Activated T-helper 1 cell treated with anti-CD3 and anti-CD28 coated beads, Interleukin-12 subunit alpha, Interleukin-12 subunit beta, Interleukin-2, Interleukin-4 antibody, amounts not matched to agents 30 ng/mL and 10 ng/mL and 1 ng/mL, durations not matched to agents 14 hours and 24 hours and 36 hours (primary cell): ENCODE data around the gene HOXA1. TPM values are rescaled to one million over a fixed set of nuclear protein-coding genes. Genes with fewer than 3 reads are reported as not detected.

Experiments used
- DNase-seq: peaks from one replicate; pipeline ENCODE4 v3.0.0; 2021; ENCODE audit warnings: low spot score
- H3K27ac Mint-ChIP-seq: one replicate; pipeline ENCODE4 v1.8.0; 2021; ENCODE audit warnings: mild to moderate bottlenecking, mixed read lengths
- H3K27me3 Mint-ChIP-seq: one replicate; pipeline ENCODE4 v1.8.0; 2022; ENCODE audit warnings: mild to moderate bottlenecking, moderate library complexity, mixed read lengths; ENCODE audit not compliant: insufficient read depth
- H3K36me3 Mint-ChIP-seq: one replicate; pipeline ENCODE4 v1.8.0; 2021; ENCODE audit warnings: low read depth, mixed read lengths
- H3K4me1 Mint-ChIP-seq: one replicate; pipeline ENCODE4 v1.8.0; 2021; ENCODE audit warnings: low read depth, mixed read lengths
- H3K4me3 Mint-ChIP-seq: one replicate; pipeline ENCODE4 v1.8.0; 2021; ENCODE audit warnings: mild to moderate bottlenecking, moderate library complexity, mixed read lengths
- H3K9me3 Mint-ChIP-seq: one replicate; pipeline ENCODE4 v1.8.0; 2021; ENCODE audit warnings: mixed read lengths
- intact Hi-C: fragments of 100-400 bp; cut with micrococcal nuclease; formaldehyde crosslinking; loops from one replicate; pipeline ENCODE4 v1.15.1; 2024
- total RNA-seq: library from RNA; stranded (reverse); gene quantifications from 2 replicates; pipeline ENCODE4 v1.2.3, GENCODE V29; 2022

The HOXA1 gene
- total RNA-seq, 1 donor from 2014 or later = 0.16 TPM

- H3K36me3 Mint-ChIP-seq = no peaks in the 10 kb centered on the region
Observed at GRCh38 chr7:27138985-27139333, 43.2 kb upstream of the HOXA1 start.

GRCh38 chr7:27138472-27138871 lies 42.7 kb upstream of the HOXA1 start:
- intact Hi-C loops = no loop called here
- Mint-ChIP-seq H3K4me3 (no peak overlapping the region), H3K4me1 (peaks cover 28% of the 10 kb centered on the region), H3K9me3 (no peaks in the 10 kb centered on the region), H3K36me3 (no peaks in the 10 kb centered on the region), H3K27ac (no peak overlapping the region), H3K27me3 (peaks cover 27% of the 10 kb centered on the region)
- no peak for DNase-seq

More at GRCh38 chr7:27138985-27139333, 43.2 kb upstream of the HOXA1 start:
- H3K4me3 Mint-ChIP-seq = no peak overlapping the region
- H3K27ac Mint-ChIP-seq = no peak overlapping the region
- DNase-seq = no peak
- intact Hi-C loops = no loop called here
- no peaks in the 10 kb centered on the region for H3K9me3 Mint-ChIP-seq
- H3K4me1 Mint-ChIP-seq = peaks cover 25% of the 10 kb centered on the region
- peaks cover 25% of the 10 kb centered on the region for H3K27me3 Mint-ChIP-seq

GRCh38 chr7:27137640-27138315 lies 42.0 kb upstream of the HOXA1 start:
- no peak for DNase-seq
- Mint-ChIP-seq H3K4me3 (no peak overlapping the region), H3K27me3 (peaks cover 33% of the 10 kb centered on the region), H3K36me3 (peaks cover 3% of the 10 kb centered on the region), H3K27ac (no peak overlapping the region), H3K4me1 (peaks cover 33% of the 10 kb centered on the region), H3K9me3 (no peaks in the 10 kb centered on the region)
- intact Hi-C loops = no loop called here

GRCh38 chr7:27134392-27134791 lies 38.6 kb upstream of the HOXA1 start:
- intact Hi-C loops = loop anchor here (1.0 to 5.0 kb wide), 5 partner anchors 16 to 1018 kb away; partner anchors contain the start of gene SKAP2
- Mint-ChIP-seq H3K36me3 (peaks cover 3% of the 10 kb centered on the region), H3K9me3 (no peaks in the 10 kb centered on the region), H3K27ac (peak overlapping the region; percentile 30), H3K4me3 (peak overlapping the region; percentile 56), H3K27me3 (peaks cover 36% of the 10 kb centered on the region), H3K4me1 (peaks cover 33% of the 10 kb centered on the region)
- no peak for DNase-seq

GRCh38 chr7:27133409-27134231 lies 37.8 kb upstream of the HOXA1 start:
- intact Hi-C loops = loop anchor here (1.0 to 5.0 kb wide), 5 partner anchors 17 to 1019 kb away; partner anchors contain the start of gene SKAP2
- peaks cover 38% of the 10 kb centered on the region for H3K27me3 Mint-ChIP-seq
- peaks cover 3% of the 10 kb centered on the region for H3K36me3 Mint-ChIP-seq
- H3K4me1 Mint-ChIP-seq = peaks cover 33% of the 10 kb centered on the region
- peak overlapping the region; percentile 31 for H3K27ac Mint-ChIP-seq
- no peak for DNase-seq
- no peaks in the 10 kb centered on the region for H3K9me3 Mint-ChIP-seq
- peak overlapping the region; percentile 20 for H3K4me3 Mint-ChIP-seq

GRCh38 chr7:27132978-27133377 lies 37.2 kb upstream of the HOXA1 start:
- intact Hi-C loops = loop anchor here (5.0 kb wide), 1 partner anchor 1019 kb away; no protein-coding TSS in a partner anchor
- Mint-ChIP-seq H3K4me3 (no peak overlapping the region), H3K27me3 (peaks cover 39% of the 10 kb centered on the region), H3K27ac (no peak overlapping the region), H3K9me3 (no peaks in the 10 kb centered on the region), H3K4me1 (peaks cover 33% of the 10 kb centered on the region), H3K36me3 (peaks cover 3% of the 10 kb centered on the region)
- no peak for DNase-seq

- no peak for DNase-seq
- Mint-ChIP-seq H3K9me3 (no peaks in the 10 kb centered on the region), H3K4me1 (peaks cover 33% of the 10 kb centered on the region), H3K36me3 (peaks cover 3% of the 10 kb centered on the region), H3K27ac (no peak overlapping the region), H3K27me3 (peaks cover 46% of the 10 kb centered on the region), H3K4me3 (no peak overlapping the region)
- intact Hi-C loops = loop anchor here (5.0 kb wide), 1 partner anchor 1020 kb away; no protein-coding TSS in a partner anchor
Observed at GRCh38 chr7:27132214-27132613, 36.4 kb upstream of the HOXA1 start.

- Mint-ChIP-seq H3K36me3 (peaks cover 3% of the 10 kb centered on the region), H3K4me3 (peak overlapping the region; percentile 33), H3K9me3 (no peaks in the 10 kb centered on the region), H3K27me3 (peaks cover 49% of the 10 kb centered on the region), H3K27ac (no peak overlapping the region), H3K4me1 (peaks cover 33% of the 10 kb centered on the region)
- no peak for DNase-seq
- intact Hi-C loops = loop anchor here (5.0 kb wide), 1 partner anchor 1021 kb away; no protein-coding TSS in a partner anchor
Observed at GRCh38 chr7:27131390-27131819, 35.6 kb upstream of the HOXA1 start.

GRCh38 chr7:27130540-27131389 lies 35.0 kb upstream of the HOXA1 start, which contains the start of gene HOXA4:
Gene HOXA4, minus strand, starts transcription at chr7:27130757. Its CDS starts 24 bp downstream, at chr7:27130733.
- Mint-ChIP-seq H3K36me3 (peaks cover 3% of the 10 kb centered on the region), H3K4me1 (peaks cover 27% of the 10 kb centered on the region), H3K27me3 (peaks cover 51% of the 10 kb centered on the region), H3K27ac (no peak within 1 kb of the TSS), H3K4me3 (peak within 1 kb of the TSS; percentile 51), H3K9me3 (no peaks in the 10 kb centered on the region)
- intact Hi-C loops = loop anchor here (5.0 kb wide), 1 partner anchor 1022 kb away; no protein-coding TSS in a partner anchor
- DNase-seq = peak; percentile 67

- peaks cover 3% of the 10 kb centered on the region for H3K36me3 Mint-ChIP-seq
- H3K4me1 Mint-ChIP-seq = peaks cover 19% of the 10 kb centered on the region
- no peaks in the 10 kb centered on the region for H3K9me3 Mint-ChIP-seq
- DNase-seq = no peak
- intact Hi-C loops = loop anchor here (5.0 kb wide), 1 partner anchor 1022 kb away; no protein-coding TSS in a partner anchor
- peak overlapping the region; percentile 15 for H3K4me3 Mint-ChIP-seq
- no peak overlapping the region for H3K27ac Mint-ChIP-seq
- peaks cover 53% of the 10 kb centered on the region for H3K27me3 Mint-ChIP-seq
Observed at GRCh38 chr7:27129729-27130539, 34.1 kb upstream of the HOXA1 start.

- Mint-ChIP-seq H3K9me3 (no peaks in the 10 kb centered on the region), H3K4me3 (peak overlapping the region; percentile 15), H3K36me3 (peaks cover 3% of the 10 kb centered on the region), H3K4me1 (peaks cover 10% of the 10 kb centered on the region), H3K27ac (no peak overlapping the region), H3K27me3 (peaks cover 54% of the 10 kb centered on the region)
- DNase-seq = no peak
- intact Hi-C loops = no loop called here
Observed at GRCh38 chr7:27128776-27129728, 33.3 kb upstream of the HOXA1 start.
